Measurements from ENCODE around the gene DNTT. TPM values are rescaled to one million over a fixed set of nuclear protein-coding genes. Genes with fewer than 3 reads are reported as not detected.

The DNTT gene
- total RNA-seq = not detected in 2 replicates

GRCh38 chr10:96304230-96304629 is at the start of gene DNTT:
DNTT (plus strand) TSS chr10:96304434; CDS start chr10:96304498, 64 bp downstream.

GRCh38 chr10:96271016-96271815 is 33.0 kb upstream of the DNTT start, which contains the start of gene BLNK:
BLNK (minus strand) TSS chr10:96271569; CDS start chr10:96271398, 171 bp downstream.

GRCh38 chr10:96358851-96359540 is 54.8 kb downstream of the DNTT start, which contains the start of gene OPALIN:
OPALIN (minus strand) TSS chr10:96359002; CDS start chr10:96358896, 106 bp downstream.

Other genes with a start within 250 kb of the DNTT start
- gene ZNF518A, start 174.1 kb upstream of the DNTT start, total RNA-seq = 4.9 and 8.7 TPM in 2 replicates
- gene BLNK, start 32.9 kb upstream of the DNTT start, total RNA-seq = not detected in 2 replicates
- gene OPALIN, start 54.6 kb downstream of the DNTT start, total RNA-seq = not detected in 2 replicates
- 0.15 and 0.27 TPM in 2 replicates for gene TLL2, start 209.5 kb downstream of the DNTT start, total RNA-seq